Tibial nerve (tissue), 3 donors: ENCODE measurements around the gene IFI27L1.

Source experiments
- EP300 ChIP-seq, 2 donors: sonication (generic); formaldehyde crosslinking; IDR thresholded peaks; one replicate each; pipeline ENCODE4 v1.6.1; 2017; ENCODE audit warnings: antibody characterized with exemption in 2 of 2, mild to moderate bottlenecking in 1 of 2
- POLR2A ChIP-seq, 2 donors: fragments of 450-650 bp; IDR thresholded peaks; one replicate each; pipeline ENCODE4 v1.6.1; 2017; ENCODE audit warnings: antibody characterized with exemption in 2 of 2, mild to moderate bottlenecking in 2 of 2, moderate library complexity in 2 of 2

- TF ChIP-seq POLR2A (IDR thresholded peaks at IDR 0.05) (no peak), EP300 (IDR thresholded peaks at IDR 0.05) (no peak)
Measured at GRCh38 chr14:94103554-94104150, 22.5 kb downstream of the IFI27L1 start.
